K562 (cell line): ENCODE data around the gene DTX2.

Experiments
- CHCHD3 ChIP-seq: fragments of 250-450 bp; sonication (Bioruptor Pico); IDR thresholded peaks from 2 replicates; pipeline ENCODE4 v2.1.2; 2022; ENCODE audit warnings: mild to moderate bottlenecking
- FOXM1 ChIP-seq, 2 experiments: fragments of 450-650 bp in 1 of 2; sonication (generic) in 1 of 2; formaldehyde crosslinking in 1 of 2; IDR thresholded peaks; 2 replicates each; pipeline versions ENCODE4 v1.6.1 to v1.9.0; 2017 to 2022; ENCODE audit warnings: low read depth in 2 of 2, mild to moderate bottlenecking in 2 of 2, missing genetic modification reagents in 1 of 2, moderate library complexity in 1 of 2
- MITF ChIP-seq: IDR thresholded peaks from 2 replicates; pipeline ENCODE4 v1.6.1; 2014; ENCODE audit warnings: antibody characterized with exemption
- MYBL2 ChIP-seq, 2 experiments: fragments of 450-650 bp in 1 of 2; sonication (generic) in 1 of 2; formaldehyde crosslinking in 1 of 2; IDR thresholded peaks; 2 replicates each; pipeline versions ENCODE4 v1.6.1 to v1.8.1; 2017 to 2022; ENCODE audit warnings: borderline replicate concordance in 1 of 2, inconsistent platforms in 1 of 2, low read depth in 1 of 2, mild to moderate bottlenecking in 1 of 2, missing genetic modification reagents in 1 of 2, moderate library complexity in 1 of 2
- PTTG1 ChIP-seq: fragments of 450-650 bp; IDR thresholded peaks from 2 replicates; pipeline ENCODE4 v1.6.1; 2016; ENCODE audit warnings: low read depth, mild to moderate bottlenecking, missing genetic modification characterization, missing compliant biosample characterization
- ZNF140 ChIP-seq: fragments of 250-450 bp; sonication (Bioruptor Pico); IDR thresholded peaks from 2 replicates; pipeline ENCODE4 v1.8.0; 2021; ENCODE audit warnings: moderate library complexity, mild to moderate bottlenecking, inconsistent platforms
- ZNF274 ChIP-seq: IDR thresholded peaks from 2 replicates; pipeline ENCODE4 v1.6.1; 2011; ENCODE audit warnings: low read depth, mild to moderate bottlenecking, low read length, moderate library complexity, borderline replicate concordance

GRCh38 chr7:76428868-76429805 lies 32.4 kb upstream of the DTX2 start:
- TF ChIP-seq CHCHD3 (CRISPR knock-in tag): no peak
- no peak for TF ChIP-seq MYBL2 (IDR thresholded peaks at IDR 0.05; ENCODE audit: low read depth)
- TF ChIP-seq MYBL2 (CRISPR knock-in tag; IDR thresholded peaks at IDR 0.05; ENCODE audit: borderline replicate concordance): no peak
- no peak for TF ChIP-seq ZNF140 (CRISPR knock-in tag)
- no peak for TF ChIP-seq FOXM1 (IDR thresholded peaks at IDR 0.05; ENCODE audit: low read depth)
- TF ChIP-seq FOXM1 (CRISPR knock-in tag; IDR thresholded peaks at IDR 0.05; ENCODE audit: low read depth): no peak
- TF ChIP-seq ZNF274: no peak
- no peak for TF ChIP-seq PTTG1
- TF ChIP-seq MITF: no peak
